ENCODE measurements around the gene CRHR1. TPM values are rescaled to one million over a fixed set of nuclear protein-coding genes. Genes with fewer than 3 reads are reported as not detected.

Gene CRHR1
- polyA plus RNA-seq, 3 donors: not detected

- Histone ChIP-seq H3K9ac (ENCODE audit: insufficient read depth, low read length, poor library complexity, severe bottlenecking) (no peak overlapping the region), H2AFZ (ENCODE audit: insufficient read depth, low read depth, low read length, poor library complexity, severe bottlenecking) (peak overlapping the region; percentile 59), H3K27me3 (ENCODE audit: control insufficient read depth in 2 of 2, insufficient read depth in 2 of 2, low read length in 2 of 2) (peaks cover 54 to 79% of the 10 kb centered on the region in 2 donors), H3K4me1 (ENCODE audit: control insufficient read depth in 1 of 2, insufficient read depth in 2 of 2, low read length in 2 of 2) (peaks cover 12% of the 10 kb centered on the region in 2 donors), H3K9me3 (replicated peaks in 1 of 2; ENCODE audit: control insufficient read depth in 1 of 2, insufficient read depth in 1 of 2, low read length in 2 of 2) (peaks cover 0 to 6% of the 10 kb centered on the region in 2 donors), H3K27ac (ENCODE audit: low read depth in 1 of 2, low read length in 2 of 2) (no peak overlapping the region), H3K4me2 (replicated peaks; ENCODE audit: extremely low read depth, low read length, poor library complexity, severe bottlenecking) (peak overlapping the region; percentile 56), H4K20me1 (ENCODE audit: insufficient read depth, low read length) (no peaks in the 10 kb centered on the region), H3K36me3 (replicated peaks in 1 of 2; ENCODE audit: control insufficient read depth in 1 of 2, insufficient read depth in 2 of 2, low read length in 2 of 2) (no peaks in the 10 kb centered on the region), H3K79me2 (ENCODE audit: insufficient read depth, low read length) (no peaks in the 10 kb centered on the region), H3K4me3 (replicated peaks in 1 of 3; ENCODE audit: low read depth in 2 of 3, low read length in 3 of 3) (peak overlapping the region in 1 of 3 experiments; percentile 53)
- peak in 2 of 3 donors; percentile 6 to 13 for DNase-seq
- no peaks in the 10 kb centered on the region for H3K36me3 Mint-ChIP-seq
- H3K27me3 Mint-ChIP-seq (ENCODE audit: low read depth in 3 of 3): peaks cover 78 to 95% (median 85%) of the 10 kb centered on the region in 3 donors
- intact Hi-C loops (cut with micrococcal nuclease): no loop called here
- WGBS (ENCODE audit: insufficient coverage): under 1% methylated on average over 79 of the region's 82 CpGs
- H3K9me3 Mint-ChIP-seq: peaks cover 0 to 9% (median 2%) of the 10 kb centered on the region in 7 donors
- TF ChIP-seq, protein P1, sequence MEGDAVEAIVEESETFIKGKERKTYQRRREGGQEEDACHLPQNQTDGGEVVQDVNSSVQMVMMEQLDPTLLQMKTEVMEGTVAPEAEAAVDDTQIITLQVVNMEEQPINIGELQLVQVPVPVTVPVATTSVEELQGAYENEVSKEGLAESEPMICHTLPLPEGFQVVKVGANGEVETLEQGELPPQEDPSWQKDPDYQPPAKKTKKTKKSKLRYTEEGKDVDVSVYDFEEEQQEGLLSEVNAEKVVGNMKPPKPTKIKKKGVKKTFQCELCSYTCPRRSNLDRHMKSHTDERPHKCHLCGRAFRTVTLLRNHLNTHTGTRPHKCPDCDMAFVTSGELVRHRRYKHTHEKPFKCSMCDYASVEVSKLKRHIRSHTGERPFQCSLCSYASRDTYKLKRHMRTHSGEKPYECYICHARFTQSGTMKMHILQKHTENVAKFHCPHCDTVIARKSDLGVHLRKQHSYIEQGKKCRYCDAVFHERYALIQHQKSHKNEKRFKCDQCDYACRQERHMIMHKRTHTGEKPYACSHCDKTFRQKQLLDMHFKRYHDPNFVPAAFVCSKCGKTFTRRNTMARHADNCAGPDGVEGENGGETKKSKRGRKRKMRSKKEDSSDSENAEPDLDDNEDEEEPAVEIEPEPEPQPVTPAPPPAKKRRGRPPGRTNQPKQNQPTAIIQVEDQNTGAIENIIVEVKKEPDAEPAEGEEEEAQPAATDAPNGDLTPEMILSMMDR (IDR thresholded peaks at IDR 0.05): no peak
- peak overlapping the region; percentile 53 to 71 for H3K4me3 Mint-ChIP-seq
- H3K4me1 Mint-ChIP-seq: peaks cover 8% of the 10 kb centered on the region
- no peak overlapping the region for H3K27ac Mint-ChIP-seq
Observed at GRCh38 chr17:45784741-45785479, 790 bp downstream of the CRHR1 start.

- H3K27ac ChIP-seq (ENCODE audit: low read depth in 1 of 2, low read length in 2 of 2): no peak overlapping the region
- Mint-ChIP-seq H3K4me1 (peaks cover 9% of the 10 kb centered on the region), H3K4me3 (peak overlapping the region in 1 of 2 donors; percentile 68), H3K36me3 (no peaks in the 10 kb centered on the region), H3K27me3 (ENCODE audit: low read depth in 3 of 3) (peaks cover 74 to 90% (median 88%) of the 10 kb centered on the region in 3 donors), H3K27ac (no peak overlapping the region), H3K9me3 (peaks cover 0 to 9% (median 2%) of the 10 kb centered on the region in 7 donors)
- no peaks in the 10 kb centered on the region for H3K36me3 ChIP-seq (replicated peaks in 1 of 2; ENCODE audit: control insufficient read depth in 1 of 2, insufficient read depth in 2 of 2, low read length in 2 of 2)
- H2AFZ ChIP-seq (ENCODE audit: insufficient read depth, low read depth, low read length, poor library complexity, severe bottlenecking): peak overlapping the region; percentile 59
- H3K4me2 ChIP-seq (replicated peaks; ENCODE audit: extremely low read depth, low read length, poor library complexity, severe bottlenecking): peak overlapping the region; percentile 56
- H3K4me3 ChIP-seq (replicated peaks in 1 of 3; ENCODE audit: low read depth in 2 of 3, low read length in 3 of 3): peak overlapping the region in 1 of 3 experiments; percentile 53
- 23% methylated on average over 11 of the region's 28 CpGs for WGBS (ENCODE audit: insufficient coverage)
- no peak for DNase-seq
- peaks cover 12% of the 10 kb centered on the region in 2 donors for H3K4me1 ChIP-seq (ENCODE audit: control insufficient read depth in 1 of 2, insufficient read depth in 2 of 2, low read length in 2 of 2)
- H3K9ac ChIP-seq (ENCODE audit: insufficient read depth, low read length, poor library complexity, severe bottlenecking): no peak overlapping the region
- TF ChIP-seq, protein P1 (IDR thresholded peaks at IDR 0.05): no peak
- no peaks in the 10 kb centered on the region for H4K20me1 ChIP-seq (ENCODE audit: insufficient read depth, low read length)
- peaks cover 0 to 6% of the 10 kb centered on the region in 2 donors for H3K9me3 ChIP-seq (replicated peaks in 1 of 2; ENCODE audit: control insufficient read depth in 1 of 2, insufficient read depth in 1 of 2, low read length in 2 of 2)
- peaks cover 54 to 79% of the 10 kb centered on the region in 2 donors for H3K27me3 ChIP-seq (ENCODE audit: control insufficient read depth in 2 of 2, insufficient read depth in 2 of 2, low read length in 2 of 2)
- H3K79me2 ChIP-seq (ENCODE audit: insufficient read depth, low read length): no peaks in the 10 kb centered on the region
- intact Hi-C loops (cut with micrococcal nuclease): no loop called here
Observed at GRCh38 chr17:45785480-45786193, 1.5 kb downstream of the CRHR1 start.

Data from CD14-positive monocyte (primary cell).